HG02943 (cell line): ENCODE measurements around the gene DCK.
"Not testable (repeated sequence)": the region's sequence is repeated elsewhere in the genome, so short reads cannot be mapped to it uniquely, and the experiment has no call there.

ENCODE experiments used
- ATAC-seq: cut with Tn5 transposase; IDR thresholded peaks from one replicate; pipeline ENCODE4 v1.9.1; 2021; ENCODE audit warnings: mild to moderate bottlenecking, low read depth, moderate library complexity; ENCODE audit not compliant: unreplicated experiment

Gene DCK

DNA sequence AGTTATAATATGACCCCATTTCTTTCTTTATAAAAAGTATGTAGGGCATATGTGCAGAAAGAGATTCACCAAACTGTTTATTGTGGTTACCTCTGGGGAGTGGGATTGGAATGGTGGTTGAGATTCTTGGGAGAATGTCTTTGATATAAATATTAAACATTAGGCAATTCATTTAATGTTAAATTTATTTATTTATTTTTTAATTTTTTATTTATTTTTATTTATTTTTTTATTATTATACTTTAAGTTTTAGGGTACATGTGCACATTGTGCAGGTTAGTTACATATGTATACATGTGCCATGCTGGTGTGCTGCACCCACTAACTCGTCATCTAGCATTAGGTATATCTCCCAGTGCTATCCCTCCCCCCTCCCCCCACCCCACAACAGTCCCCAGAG lies 60.2 kb downstream of the DCK start:
- ATAC-seq, result not testable (repeated sequence)

GRCh38 chr4:71059573-71059972 lies 66.1 kb downstream of the DCK start:
- ATAC-seq, result not testable (repeated sequence)

DNA sequence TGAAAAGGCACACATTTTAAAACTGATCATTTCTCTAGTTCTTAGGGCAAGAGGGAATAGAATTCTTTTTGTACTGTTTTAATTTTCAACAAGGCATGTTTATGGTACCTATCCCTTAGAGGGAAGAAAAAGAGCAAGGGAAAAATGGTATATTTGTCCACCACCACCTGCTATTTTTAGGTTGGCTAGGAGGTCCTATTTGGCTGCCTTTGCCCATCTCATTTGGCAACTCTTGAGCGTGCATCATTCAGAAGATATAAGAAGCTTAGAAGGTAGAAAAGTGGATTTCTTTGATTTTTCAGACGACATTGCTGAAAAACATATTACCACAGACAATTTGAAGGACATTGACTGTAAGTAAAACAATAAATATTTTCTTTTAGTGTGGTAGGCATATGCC lies 69.0 kb downstream of the DCK start:
- no peak for ATAC-seq

GRCh38 chr4:71063711-71064110 lies 70.3 kb downstream of the DCK start:
- ATAC-seq, result no peak

DNA sequence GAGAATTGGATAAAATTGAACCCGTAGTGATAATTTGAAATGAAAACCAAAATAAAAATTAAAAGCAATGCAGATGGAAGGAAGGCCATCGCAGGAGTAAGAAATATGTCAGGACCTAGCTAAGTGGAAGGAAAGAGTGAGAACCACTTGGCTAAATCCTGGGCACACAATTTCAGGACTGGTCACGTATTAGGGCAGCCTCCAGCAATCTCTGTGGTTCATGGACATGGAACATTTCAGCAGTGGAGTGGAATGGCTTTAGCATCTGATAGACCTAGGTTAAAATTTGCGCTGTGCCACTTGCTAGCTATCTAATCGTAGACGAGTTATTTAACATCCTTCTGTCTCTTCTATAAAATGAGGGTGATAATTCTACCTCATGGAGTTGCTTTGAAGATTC lies 71.1 kb downstream of the DCK start:
- ATAC-seq, result no peak

- ATAC-seq, result no peak
These were observed 72.6 kb downstream of the DCK start for GRCh38 chr4:71065991-71066510.

GRCh38 chr4:71066737-71067716 lies 73.6 kb downstream of the DCK start:
- no peak for ATAC-seq

DNA sequence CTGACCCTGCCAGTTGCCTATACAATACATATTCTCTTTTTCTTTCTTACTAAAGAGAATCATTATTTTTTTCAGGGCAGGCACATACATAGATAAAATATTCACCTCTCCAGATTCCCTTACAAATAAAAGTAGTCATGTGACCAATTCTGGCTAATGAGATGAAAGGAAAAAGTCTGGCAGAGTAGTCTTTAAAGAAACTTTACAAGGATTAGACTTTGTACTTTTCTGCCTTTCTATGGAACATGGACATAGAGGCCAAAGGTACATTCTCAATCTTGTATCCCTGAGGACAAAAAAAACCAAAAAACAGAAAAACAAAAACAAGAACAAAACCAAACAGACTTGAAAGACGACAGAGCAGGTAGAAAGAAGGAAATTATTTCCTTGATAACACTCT lies 75.6 kb downstream of the DCK start:
- no peak for ATAC-seq

DNA sequence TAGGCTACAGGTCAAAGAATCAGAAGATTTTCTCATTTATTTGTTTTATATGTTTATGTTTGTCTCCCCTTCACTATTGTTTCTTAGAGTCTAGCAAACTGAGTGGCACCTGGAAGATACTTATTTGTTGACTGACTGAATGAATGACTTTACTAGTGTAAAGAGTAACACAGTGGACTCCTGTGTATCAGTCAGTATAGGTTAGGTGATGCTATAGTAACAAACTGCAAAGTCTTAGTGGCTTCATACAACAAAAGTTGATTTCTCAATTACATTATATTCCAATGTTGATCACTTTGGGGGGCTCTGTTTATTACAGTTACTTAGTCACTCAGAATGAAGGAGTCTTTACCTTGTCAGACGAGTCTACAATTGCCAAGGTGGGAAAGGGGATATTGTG lies 76.6 kb downstream of the DCK start:
- ATAC-seq, result no peak

GRCh38 chr4:71074452-71075299 lies 81.2 kb downstream of the DCK start:
- no peak for ATAC-seq
